A549 (cell line): ENCODE data around the gene TIGD2. TPM values are rescaled to one million over a fixed set of nuclear protein-coding genes. Genes with fewer than 3 reads are reported as not detected.

ENCODE experiments used
- ATAC-seq, 2 experiments: fragments of 200-7000 bp in 1 of 2; fragments of >200 bp in 1 of 2; cut with Nextera tagmentation in 1 of 2; cut with Tn5 transposase in 1 of 2; 3 replicates each; pipeline versions ENCODE4 v1.8.0 to v1.9.1; 2018 to 2020; ENCODE audit warnings: mild to moderate bottlenecking in 1 of 2, moderate library complexity in 1 of 2
- CTCF ChIA-PET: fragments of 300-600 bp; sonication (Branson Sonifier 250); formaldehyde crosslinking; extraction: SDS; loops from one replicate; lab custom pipeline; 2021; ENCODE audit warnings: antibody characterized with exemption, inconsistent platforms; lab: Yijun Ruan, JAX
- POLR2A ChIA-PET: fragments of 350-600 bp; formaldehyde crosslinking; extraction: SDS; loops from one replicate; lab custom pipeline; 2021; ENCODE audit warnings: antibody characterized with exemption, inconsistent platforms; lab: Yijun Ruan, JAX
- DNase-seq, 2 experiments: peaks; one replicate each; pipeline versions ENCODE4 v3.0.0 to v3.0.0-alpha.2; 2011 to 2016; ENCODE audit warnings: low read depth in 1 of 2, low spot score in 1 of 2
- FAIRE-seq: peaks from 2 replicates; lab custom pipeline; 2011; peaks lifted over from hg19 to GRCh38; lab: Jason Lieb, UNC
- H3K27ac ChIP-seq, 2 experiments: fragments of >200 bp; sonication (Bioruptor Twin); formaldehyde crosslinking; 3 replicates each; pipeline ENCODE4 v1.5.1; 2016 to 2017
- H3K4me1 ChIP-seq: fragments of >200 bp; sonication (Bioruptor Twin); formaldehyde crosslinking; 3 replicates; pipeline ENCODE4 v1.6.1; 2016
- H3K4me2 ChIP-seq: fragments of >200 bp; sonication (Bioruptor Twin); formaldehyde crosslinking; 3 replicates; pipeline ENCODE4 v1.6.1; 2016
- H3K4me3 ChIP-seq: fragments of >200 bp; sonication (Bioruptor Twin); formaldehyde crosslinking; 3 replicates; pipeline ENCODE4 v1.5.1; 2016
- H3K9me3 ChIP-seq: fragments of >200 bp; sonication (Bioruptor Twin); formaldehyde crosslinking; 3 replicates; pipeline ENCODE4 v1.6.1; 2016
- CBX2 ChIP-seq: fragments of 200-600 bp; sonication (generic); IDR thresholded peaks from 2 replicates; pipeline ENCODE4 v1.6.1; 2016; ENCODE audit warnings: low read depth, mild to moderate bottlenecking, borderline replicate concordance
- CBX8 ChIP-seq: fragments of 200-600 bp; sonication (generic); IDR thresholded peaks from 2 replicates; pipeline ENCODE4 v1.6.1; 2016
- CHD2 ChIP-seq: fragments of 150-350 bp; IDR thresholded peaks from 2 replicates; pipeline ENCODE4 v1.6.1; 2014; ENCODE audit warnings: low read length; ENCODE audit not compliant: partially characterized antibody
- CTCF ChIP-seq: fragments of >200 bp; sonication (Bioruptor Twin); formaldehyde crosslinking; IDR thresholded peaks from 3 replicates; pipeline ENCODE4 v1.5.1; 2016
- E2F6 ChIP-seq: IDR thresholded peaks from 2 replicates; pipeline ENCODE4 v1.6.1; 2012; ENCODE audit warnings: low read depth, borderline replicate concordance
- EHMT2 ChIP-seq: fragments of 200-600 bp; sonication (generic); IDR thresholded peaks from 2 replicates; pipeline ENCODE4 v1.6.1; 2016; ENCODE audit warnings: antibody characterized with exemption, low read depth, mild to moderate bottlenecking, moderate library complexity
- EP300 ChIP-seq, 2 experiments: fragments of >200 bp; sonication (Bioruptor Twin); formaldehyde crosslinking; IDR thresholded peaks; 2 replicates in 1 of 2; 3 replicates in 1 of 2; pipeline ENCODE4 v1.6.1; 2016 to 2017
- ESRRA ChIP-seq: fragments of 150-350 bp; IDR thresholded peaks from 2 replicates; pipeline ENCODE4 v1.6.1; 2014; ENCODE audit warnings: mild to moderate bottlenecking, low read length, borderline replicate concordance
- FOSB ChIP-seq: fragments of 250-450 bp; sonication (Bioruptor Pico); IDR thresholded peaks from 2 replicates; pipeline ENCODE4 v1.5.0; 2020; ENCODE audit warnings: mild to moderate bottlenecking, moderate library complexity
- FOSL2 ChIP-seq, 2 experiments: fragments of 450-650 bp in 1 of 2; fragments of >200 bp in 1 of 2; sonication (Bioruptor Twin) in 1 of 2; formaldehyde crosslinking; IDR thresholded peaks; 2 replicates each; pipeline versions ENCODE4 v1.5.0 to v1.6.1; 2016 to 2020; ENCODE audit warnings: mild to moderate bottlenecking in 1 of 2, moderate library complexity in 1 of 2
- HDAC2 ChIP-seq: fragments of 200-600 bp; sonication (generic); IDR thresholded peaks from 2 replicates; pipeline ENCODE4 v1.6.1; 2016
- JUN ChIP-seq, 2 experiments: fragments of >200 bp; sonication (Bioruptor Twin); formaldehyde crosslinking; IDR thresholded peaks; 2 replicates in 1 of 2; 3 replicates in 1 of 2; pipeline ENCODE4 v1.6.1; 2016 to 2017
- MAFK ChIP-seq: fragments of 450-650 bp; IDR thresholded peaks from 2 replicates; pipeline ENCODE4 v1.6.1; 2014; ENCODE audit not compliant: partially characterized antibody
- MAZ ChIP-seq: fragments of 150-350 bp; IDR thresholded peaks from 2 replicates; pipeline ENCODE4 v1.6.1; 2014; ENCODE audit warnings: antibody characterized with exemption, low read depth, low read length, borderline replicate concordance
- NFE2L2 ChIP-seq: fragments of 150-350 bp; conservative IDR thresholded peaks from 2 replicates; pipeline ENCODE4 v1.6.1; 2014; ENCODE audit warnings: low read length
- RARB ChIP-seq: fragments of 250-450 bp; sonication (Bioruptor Pico); IDR thresholded peaks from 2 replicates; pipeline ENCODE4 v1.8.0; 2021; ENCODE audit warnings: mild to moderate bottlenecking, moderate library complexity
- RCOR1 ChIP-seq: fragments of 150-350 bp; IDR thresholded peaks from 2 replicates; pipeline ENCODE4 v1.6.1; 2014; ENCODE audit warnings: antibody characterized with exemption, low read length, low read depth
- RNF2 ChIP-seq: fragments of 200-600 bp; sonication (generic); IDR thresholded peaks from 2 replicates; pipeline ENCODE4 v1.6.1; 2016; ENCODE audit warnings: low read depth, mild to moderate bottlenecking, antibody characterized with exemption, moderate library complexity, borderline replicate concordance
- TP53 ChIP-seq: fragments of 250-450 bp; sonication (Bioruptor Pico); IDR thresholded peaks from 2 replicates; pipeline ENCODE4 v1.5.0; 2021; ENCODE audit warnings: mild to moderate bottlenecking, moderate library complexity
- USF2 ChIP-seq: fragments of 450-650 bp; IDR thresholded peaks from 2 replicates; pipeline ENCODE4 v1.6.1; 2014; ENCODE audit warnings: antibody characterized with exemption
- ZC3H11A ChIP-seq: fragments of 450-650 bp; IDR thresholded peaks from 2 replicates; pipeline ENCODE4 v1.6.1; 2014; ENCODE audit warnings: antibody characterized with exemption, mild to moderate bottlenecking
- ZFP36 ChIP-seq: fragments of 450-650 bp; IDR thresholded peaks from 2 replicates; pipeline ENCODE4 v1.6.1; 2014; ENCODE audit warnings: borderline replicate concordance; ENCODE audit not compliant: partially characterized antibody
- ZNF302 ChIP-seq: fragments of 250-450 bp; sonication (Bioruptor Pico); IDR thresholded peaks from 2 replicates; pipeline ENCODE4 v1.9.0; 2021; ENCODE audit warnings: inconsistent platforms, mild to moderate bottlenecking, moderate library complexity
- ZSCAN20 ChIP-seq: fragments of 250-450 bp; sonication (Bioruptor Pico); IDR thresholded peaks from 2 replicates; pipeline ENCODE4 v1.8.0; 2022; ENCODE audit warnings: mild to moderate bottlenecking, moderate library complexity
- WGBS: methylation state at CpG from one replicate; pipeline ENCODE4 v1.1.6; 2017; ENCODE audit errors: missing lambda C conversion rate; 5-methylcytosine and 5-hydroxymethylcytosine counted together
- polyA plus RNA-seq, 4 experiments: library from polyadenylated mRNA; depleted of rRNA in 3 of 4; stranded (reverse); fragments of >200 nt; fragmentation: RNase III in 1 of 4; extraction: RNeasy Plus Mini Kit Qiagen cat#74134 plus additional on column Dnase treatment in 1 of 4; gene quantifications; 2 replicates in 3 of 4; 3 replicates in 1 of 4; pipeline ENCODE4 v1.2.3, GENCODE V29; 2011 to 2017
- TF ChIP-seq, protein P1 (sequence below): fragments of 250-450 bp; sonication (Bioruptor Pico); IDR thresholded peaks from 2 replicates; pipeline ENCODE4 v1.5.0; 2020; ENCODE audit warnings: low read depth, mild to moderate bottlenecking, moderate library complexity
- TF ChIP-seq, protein P2 (sequence below): fragments of 250-450 bp; sonication (Bioruptor Pico); IDR thresholded peaks from 2 replicates; pipeline ENCODE4 v1.5.0; 2021; ENCODE audit warnings: mild to moderate bottlenecking, moderate library complexity, borderline replicate concordance
- TF ChIP-seq, protein P3 (sequence below): fragments of 150-350 bp; IDR thresholded peaks from 2 replicates; pipeline ENCODE4 v1.6.1; 2014; ENCODE audit warnings: low read depth, mild to moderate bottlenecking, low read length
- TF ChIP-seq, protein P4 (sequence below): fragments of 200-600 bp; sonication (generic); IDR thresholded peaks from 2 replicates; pipeline ENCODE4 v1.6.1; 2016; ENCODE audit warnings: antibody characterized with exemption, mild to moderate bottlenecking, moderate library complexity

The TIGD2 gene
- polyA plus RNA-seq, 2 of the 4 experiments (the other 2 are of a cell fraction) = 6.6 to 10.7 TPM

DNA sequence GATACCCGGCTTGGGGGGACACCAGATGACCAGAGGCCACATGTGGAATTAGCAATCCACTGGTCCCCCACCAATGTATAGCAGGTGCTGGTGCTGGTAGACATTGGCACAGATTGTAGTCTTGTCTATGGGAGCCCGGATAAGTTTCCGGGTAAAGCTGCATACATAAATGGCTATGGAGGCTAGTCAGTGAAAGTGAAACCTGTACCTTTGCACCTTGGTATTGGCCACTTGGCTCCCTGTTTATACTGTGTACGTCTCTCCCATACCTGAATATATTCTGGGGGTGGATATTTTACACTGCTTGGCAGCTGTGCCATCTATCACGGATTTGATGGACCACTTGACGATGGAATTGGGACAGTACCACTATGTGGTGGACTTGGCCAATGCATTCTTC lies 5.6 kb upstream of the TIGD2 start:
- no peaks in the 10 kb centered on the region for H3K4me1 ChIP-seq
- DNase-seq (no peak), FAIRE-seq (no peak), ATAC-seq (no peak)
- no peak overlapping the region for H3K4me2 ChIP-seq
- ChIA-PET CTCF (interaction anchor here (1.0 kb wide), 1 partner anchor 18 kb away, joined by 3 read pairs; no protein-coding TSS in a partner anchor), POLR2A (no interaction called here)
- H3K4me3 ChIP-seq = no peak overlapping the region
- H3K27ac ChIP-seq = no peak overlapping the region
- TF ChIP-seq EP300 (IDR thresholded peaks at IDR 0.05) (no peak), MAZ (no peak), USF2 (no peak), CHD2 (no peak), E2F6 (no peak), ZNF302 (CRISPR knock-in tag) (no peak), ESRRA (no peak), FOSB (CRISPR knock-in tag) (no peak), EHMT2 (no peak), ZC3H11A (no peak), RCOR1 (no peak), HDAC2 (no peak), NFE2L2 (no peak), RARB (CRISPR knock-in tag) (no peak), CBX2 (no peak), RNF2 (no peak)
- TF ChIP-seq, protein P1, sequence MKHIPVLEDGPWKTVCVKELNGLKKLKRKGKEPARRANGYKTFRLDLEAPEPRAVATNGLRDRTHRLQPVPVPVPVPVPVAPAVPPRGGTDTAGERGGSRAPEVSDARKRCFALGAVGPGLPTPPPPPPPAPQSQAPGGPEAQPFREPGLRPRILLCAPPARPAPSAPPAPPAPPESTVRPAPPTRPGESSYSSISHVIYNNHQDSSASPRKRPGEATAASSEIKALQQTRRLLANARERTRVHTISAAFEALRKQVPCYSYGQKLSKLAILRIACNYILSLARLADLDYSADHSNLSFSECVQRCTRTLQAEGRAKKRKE (CRISPR knock-in tag) = no peak
- TF ChIP-seq, protein P2, sequence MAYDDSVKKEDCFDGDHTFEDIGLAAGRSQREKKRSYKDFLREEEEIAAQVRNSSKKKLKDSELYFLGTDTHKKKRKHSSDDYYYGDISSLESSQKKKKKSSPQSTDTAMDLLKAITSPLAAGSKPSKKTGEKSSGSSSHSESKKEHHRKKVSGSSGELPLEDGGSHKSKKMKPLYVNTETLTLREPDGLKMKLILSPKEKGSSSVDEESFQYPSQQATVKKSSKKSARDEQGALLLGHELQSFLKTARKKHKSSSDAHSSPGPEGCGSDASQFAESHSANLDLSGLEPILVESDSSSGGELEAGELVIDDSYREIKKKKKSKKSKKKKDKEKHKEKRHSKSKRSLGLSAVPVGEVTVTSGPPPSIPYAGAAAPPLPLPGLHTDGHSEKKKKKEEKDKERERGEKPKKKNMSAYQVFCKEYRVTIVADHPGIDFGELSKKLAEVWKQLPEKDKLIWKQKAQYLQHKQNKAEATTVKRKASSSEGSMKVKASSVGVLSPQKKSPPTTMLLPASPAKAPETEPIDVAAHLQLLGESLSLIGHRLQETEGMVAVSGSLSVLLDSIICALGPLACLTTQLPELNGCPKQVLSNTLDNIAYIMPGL = no peak
- H3K9me3 ChIP-seq = no peaks in the 10 kb centered on the region
- WGBS = 71% methylated on average over 4 of the region's 6 CpGs

GRCh38 chr4:89108091-89108490 lies 3.2 kb upstream of the TIGD2 start:
- FAIRE-seq (no peak), DNase-seq (peak in 1 of 2 experiments; percentile 28), ATAC-seq (no peak)
- CTCF ChIA-PET = no interaction called here
- Histone ChIP-seq H3K9me3 (0 out of 3 replicates have a peak, but pooled peaks cover 1% of the 10 kb centered on the region), H3K4me1 (peaks cover 7% of the 10 kb centered on the region; the same call in 2 of the 3 replicates), H3K4me2 (no peak overlapping the region), H3K27ac (no peak overlapping the region), H3K4me3 (no peak overlapping the region)
- POLR2A ChIA-PET = no interaction called here
- WGBS = 94% methylated on average over 4 of the region's 4 CpGs
- TF ChIP-seq CBX8 (no peak), CTCF (no peak), FOSL2 (IDR thresholded peaks at IDR 0.05) (no peak), FOSL2 (CRISPR knock-in tag; IDR thresholded peaks at IDR 0.05) (no peak), MAFK (no peak), JUN (IDR thresholded peaks at IDR 0.05) (no peak), ZSCAN20 (CRISPR knock-in tag) (no peak), ZFP36 (no peak), TP53 (CRISPR knock-in tag) (no peak)
- TF ChIP-seq, protein P3, sequence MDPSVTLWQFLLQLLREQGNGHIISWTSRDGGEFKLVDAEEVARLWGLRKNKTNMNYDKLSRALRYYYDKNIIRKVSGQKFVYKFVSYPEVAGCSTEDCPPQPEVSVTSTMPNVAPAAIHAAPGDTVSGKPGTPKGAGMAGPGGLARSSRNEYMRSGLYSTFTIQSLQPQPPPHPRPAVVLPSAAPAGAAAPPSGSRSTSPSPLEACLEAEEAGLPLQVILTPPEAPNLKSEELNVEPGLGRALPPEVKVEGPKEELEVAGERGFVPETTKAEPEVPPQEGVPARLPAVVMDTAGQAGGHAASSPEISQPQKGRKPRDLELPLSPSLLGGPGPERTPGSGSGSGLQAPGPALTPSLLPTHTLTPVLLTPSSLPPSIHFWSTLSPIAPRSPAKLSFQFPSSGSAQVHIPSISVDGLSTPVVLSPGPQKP = no peak
- TF ChIP-seq, protein P4, sequence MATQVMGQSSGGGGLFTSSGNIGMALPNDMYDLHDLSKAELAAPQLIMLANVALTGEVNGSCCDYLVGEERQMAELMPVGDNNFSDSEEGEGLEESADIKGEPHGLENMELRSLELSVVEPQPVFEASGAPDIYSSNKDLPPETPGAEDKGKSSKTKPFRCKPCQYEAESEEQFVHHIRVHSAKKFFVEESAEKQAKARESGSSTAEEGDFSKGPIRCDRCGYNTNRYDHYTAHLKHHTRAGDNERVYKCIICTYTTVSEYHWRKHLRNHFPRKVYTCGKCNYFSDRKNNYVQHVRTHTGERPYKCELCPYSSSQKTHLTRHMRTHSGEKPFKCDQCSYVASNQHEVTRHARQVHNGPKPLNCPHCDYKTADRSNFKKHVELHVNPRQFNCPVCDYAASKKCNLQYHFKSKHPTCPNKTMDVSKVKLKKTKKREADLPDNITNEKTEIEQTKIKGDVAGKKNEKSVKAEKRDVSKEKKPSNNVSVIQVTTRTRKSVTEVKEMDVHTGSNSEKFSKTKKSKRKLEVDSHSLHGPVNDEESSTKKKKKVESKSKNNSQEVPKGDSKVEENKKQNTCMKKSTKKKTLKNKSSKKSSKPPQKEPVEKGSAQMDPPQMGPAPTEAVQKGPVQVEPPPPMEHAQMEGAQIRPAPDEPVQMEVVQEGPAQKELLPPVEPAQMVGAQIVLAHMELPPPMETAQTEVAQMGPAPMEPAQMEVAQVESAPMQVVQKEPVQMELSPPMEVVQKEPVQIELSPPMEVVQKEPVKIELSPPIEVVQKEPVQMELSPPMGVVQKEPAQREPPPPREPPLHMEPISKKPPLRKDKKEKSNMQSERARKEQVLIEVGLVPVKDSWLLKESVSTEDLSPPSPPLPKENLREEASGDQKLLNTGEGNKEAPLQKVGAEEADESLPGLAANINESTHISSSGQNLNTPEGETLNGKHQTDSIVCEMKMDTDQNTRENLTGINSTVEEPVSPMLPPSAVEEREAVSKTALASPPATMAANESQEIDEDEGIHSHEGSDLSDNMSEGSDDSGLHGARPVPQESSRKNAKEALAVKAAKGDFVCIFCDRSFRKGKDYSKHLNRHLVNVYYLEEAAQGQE = no peak
